ENCODE data around the gene LRRC32.

DNA sequence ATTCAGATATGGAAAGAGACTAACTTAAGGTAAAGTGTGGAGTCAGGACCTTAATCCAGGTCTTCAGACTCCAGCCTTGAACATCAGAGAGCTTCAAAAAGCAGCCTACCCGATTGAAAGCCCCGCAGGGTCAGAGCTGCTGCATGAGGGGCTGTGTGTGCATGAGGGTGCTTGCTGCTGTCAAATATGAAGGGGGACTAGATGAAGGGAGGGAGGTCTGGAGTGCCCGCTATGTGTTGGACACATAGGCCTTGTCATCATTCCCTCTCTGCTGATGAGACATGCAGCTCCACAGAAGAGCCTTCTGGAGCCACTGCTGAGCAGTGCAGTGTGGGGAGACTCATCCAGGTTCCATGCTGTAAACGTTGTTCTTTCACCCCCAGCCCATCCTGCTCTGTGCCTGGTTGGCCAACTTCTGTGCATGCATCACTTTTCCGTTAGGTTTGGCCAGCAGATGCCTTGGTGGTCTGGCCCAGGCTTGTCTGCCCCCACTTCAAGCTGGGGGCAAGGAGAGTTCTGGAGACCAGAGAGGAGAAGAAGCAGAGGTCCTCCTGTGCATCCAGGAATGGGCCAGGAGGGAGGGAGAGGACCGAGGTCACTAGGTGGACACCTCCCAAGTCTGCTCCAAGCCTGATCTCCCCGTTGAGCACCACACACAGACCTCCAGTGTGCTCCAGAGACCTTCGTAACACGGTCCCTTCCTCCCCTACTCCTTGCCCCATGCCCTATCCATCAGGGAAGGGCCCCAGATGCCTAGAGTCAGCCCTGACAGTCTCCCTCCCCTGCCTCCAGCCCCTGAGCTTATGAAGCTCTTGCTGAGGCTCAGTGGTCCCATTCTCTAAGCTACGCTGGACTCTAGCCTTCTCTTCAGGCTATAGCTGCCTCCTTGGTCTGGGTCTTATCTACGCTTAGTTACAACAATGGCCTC is 32.0 kb downstream of the LRRC32 start:
- TF ChIP-seq, protein P1, sequence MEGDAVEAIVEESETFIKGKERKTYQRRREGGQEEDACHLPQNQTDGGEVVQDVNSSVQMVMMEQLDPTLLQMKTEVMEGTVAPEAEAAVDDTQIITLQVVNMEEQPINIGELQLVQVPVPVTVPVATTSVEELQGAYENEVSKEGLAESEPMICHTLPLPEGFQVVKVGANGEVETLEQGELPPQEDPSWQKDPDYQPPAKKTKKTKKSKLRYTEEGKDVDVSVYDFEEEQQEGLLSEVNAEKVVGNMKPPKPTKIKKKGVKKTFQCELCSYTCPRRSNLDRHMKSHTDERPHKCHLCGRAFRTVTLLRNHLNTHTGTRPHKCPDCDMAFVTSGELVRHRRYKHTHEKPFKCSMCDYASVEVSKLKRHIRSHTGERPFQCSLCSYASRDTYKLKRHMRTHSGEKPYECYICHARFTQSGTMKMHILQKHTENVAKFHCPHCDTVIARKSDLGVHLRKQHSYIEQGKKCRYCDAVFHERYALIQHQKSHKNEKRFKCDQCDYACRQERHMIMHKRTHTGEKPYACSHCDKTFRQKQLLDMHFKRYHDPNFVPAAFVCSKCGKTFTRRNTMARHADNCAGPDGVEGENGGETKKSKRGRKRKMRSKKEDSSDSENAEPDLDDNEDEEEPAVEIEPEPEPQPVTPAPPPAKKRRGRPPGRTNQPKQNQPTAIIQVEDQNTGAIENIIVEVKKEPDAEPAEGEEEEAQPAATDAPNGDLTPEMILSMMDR (IDR thresholded peaks at IDR 0.05): no peak
- no peak for TF ChIP-seq POLR2A (IDR thresholded peaks at IDR 0.05)

All from uterus (tissue), 2 donors.